Measurements from ENCODE around the gene ESX1. TPM values are rescaled to one million over a fixed set of nuclear protein-coding genes. Genes with fewer than 3 reads are reported as not detected.

Gene ESX1
- total and polyA plus RNA-seq, 11 donors = not detected

DNA sequence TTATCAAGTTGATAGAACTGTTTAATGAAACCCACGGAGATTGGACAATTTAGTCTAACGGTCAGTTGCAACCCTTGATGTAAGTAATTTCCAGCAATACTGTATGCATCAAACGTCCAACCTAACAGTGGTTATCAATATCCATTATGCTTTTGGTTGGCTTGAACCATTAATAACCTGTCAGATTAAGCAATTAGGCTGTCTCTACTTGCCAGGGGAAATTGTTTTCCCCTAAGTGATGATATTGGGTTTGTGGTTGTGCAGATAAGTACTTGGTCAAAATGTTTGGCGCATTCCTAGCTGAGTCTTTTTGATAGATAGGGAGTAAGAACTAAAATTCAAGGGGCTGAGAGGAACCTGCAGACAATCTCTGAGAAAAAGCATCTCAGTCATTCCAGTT lies 30.5 kb upstream of the ESX1 start:
- no peaks in the 10 kb centered on the region for H3K9me3 ChIP-seq
- WGBS, 4 donors = 70 to 81% (median 74%) methylated on average over 4 of the region's 4 CpGs

DNA sequence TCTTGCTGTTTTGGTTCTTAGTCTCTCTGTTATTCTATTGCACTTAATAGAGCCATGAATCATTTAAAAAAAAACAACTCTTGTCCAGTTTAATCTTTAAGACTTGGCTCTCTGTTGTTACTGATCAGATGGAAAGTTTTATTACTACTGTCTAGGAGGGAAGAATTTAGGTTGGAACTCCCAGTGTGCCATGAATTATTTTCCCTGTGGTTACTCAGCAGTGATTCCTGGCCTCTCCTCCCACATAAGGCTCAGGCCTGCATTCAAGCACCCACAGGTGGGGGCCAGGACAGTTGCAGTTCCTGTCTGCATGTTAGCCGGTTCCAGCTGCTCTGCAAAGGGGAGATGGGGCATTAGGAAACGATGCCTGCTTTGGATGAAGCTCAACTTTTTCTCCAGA lies 29.8 kb upstream of the ESX1 start:
- TF ChIP-seq POLR2A (IDR thresholded peaks at IDR 0.05) = no peak
- TF ChIP-seq, protein P1, sequence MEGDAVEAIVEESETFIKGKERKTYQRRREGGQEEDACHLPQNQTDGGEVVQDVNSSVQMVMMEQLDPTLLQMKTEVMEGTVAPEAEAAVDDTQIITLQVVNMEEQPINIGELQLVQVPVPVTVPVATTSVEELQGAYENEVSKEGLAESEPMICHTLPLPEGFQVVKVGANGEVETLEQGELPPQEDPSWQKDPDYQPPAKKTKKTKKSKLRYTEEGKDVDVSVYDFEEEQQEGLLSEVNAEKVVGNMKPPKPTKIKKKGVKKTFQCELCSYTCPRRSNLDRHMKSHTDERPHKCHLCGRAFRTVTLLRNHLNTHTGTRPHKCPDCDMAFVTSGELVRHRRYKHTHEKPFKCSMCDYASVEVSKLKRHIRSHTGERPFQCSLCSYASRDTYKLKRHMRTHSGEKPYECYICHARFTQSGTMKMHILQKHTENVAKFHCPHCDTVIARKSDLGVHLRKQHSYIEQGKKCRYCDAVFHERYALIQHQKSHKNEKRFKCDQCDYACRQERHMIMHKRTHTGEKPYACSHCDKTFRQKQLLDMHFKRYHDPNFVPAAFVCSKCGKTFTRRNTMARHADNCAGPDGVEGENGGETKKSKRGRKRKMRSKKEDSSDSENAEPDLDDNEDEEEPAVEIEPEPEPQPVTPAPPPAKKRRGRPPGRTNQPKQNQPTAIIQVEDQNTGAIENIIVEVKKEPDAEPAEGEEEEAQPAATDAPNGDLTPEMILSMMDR (IDR thresholded peaks at IDR 0.05) = no peak
- 37 to 62% (median 52%) methylated on average over 2 of the region's 2 CpGs for WGBS, 4 donors
- intact Hi-C loops (cut with DNase I) = no loop called here
- no peak overlapping the region for H3K27ac ChIP-seq
- H3K4me3 ChIP-seq = no peak overlapping the region
- H3K9me3 ChIP-seq = no peaks in the 10 kb centered on the region
- no peak for DNase-seq
- no peak for ATAC-seq
- peaks cover 0 to 15% (median 0%) of the 10 kb centered on the region in 9 donors for H3K27me3 ChIP-seq
- peaks cover 0 to 10% (median 0%) of the 10 kb centered on the region in 12 donors for H3K4me1 ChIP-seq
- no peaks in the 10 kb centered on the region for H3K36me3 ChIP-seq

More for the DNA sequence above, 30.5 kb upstream of the ESX1 start:
- H3K27me3 ChIP-seq = peaks cover 0 to 19% (median 0%) of the 10 kb centered on the region in 9 donors
- no peak overlapping the region for H3K4me3 ChIP-seq
- intact Hi-C loops (cut with DNase I) = no loop called here
- H3K36me3 ChIP-seq = no peaks in the 10 kb centered on the region
- TF ChIP-seq, protein P1 (IDR thresholded peaks at IDR 0.05) = no peak
- no peak for TF ChIP-seq POLR2A (IDR thresholded peaks at IDR 0.05)
- ATAC-seq (no peak), DNase-seq (no peak)
- H3K4me1 ChIP-seq = peaks cover 0 to 10% (median 0%) of the 10 kb centered on the region in 12 donors
- H3K27ac ChIP-seq = no peak overlapping the region

DNA sequence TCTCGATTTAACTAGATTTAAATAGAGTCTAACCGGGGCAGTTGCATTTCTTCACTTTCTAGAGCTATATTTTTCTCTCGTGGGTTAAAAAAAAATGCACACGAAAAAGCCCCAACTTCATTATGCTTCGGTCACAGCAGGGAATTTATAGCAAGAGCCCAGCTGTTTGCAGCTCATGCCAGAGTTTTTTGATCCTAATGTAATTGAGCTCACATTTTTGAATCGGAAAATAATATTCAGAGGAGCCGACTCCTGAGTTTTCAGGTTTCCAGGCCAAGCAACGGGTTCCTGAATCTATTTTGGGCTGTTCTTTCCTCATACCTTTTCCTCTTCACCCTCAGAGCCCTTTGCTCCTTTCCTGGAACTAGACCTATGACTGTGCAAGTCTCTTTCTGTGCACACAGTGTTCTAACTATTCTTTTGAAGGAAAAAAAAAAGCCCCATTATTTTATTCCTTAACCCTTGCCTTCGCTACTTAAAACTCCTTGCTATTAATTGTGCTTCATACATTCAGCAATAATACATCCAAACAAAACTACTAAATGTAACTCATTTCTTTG lies 27.5 kb upstream of the ESX1 start:
- DNase-seq (no peak), ATAC-seq (peak in 3 of 4 donors; percentile 28 to 60 (median 36))
- TF ChIP-seq POLR2A (IDR thresholded peaks at IDR 0.05) = no peak
- TF ChIP-seq, protein P1 (IDR thresholded peaks at IDR 0.05) = no peak
- WGBS, 4 donors = 31 to 52% (median 48%) methylated on average over 9 of the region's 9 CpGs
- H3K9me3 ChIP-seq = no peaks in the 10 kb centered on the region
- peaks cover 0 to 5% (median 0%) of the 10 kb centered on the region in 9 donors for H3K27me3 ChIP-seq
- H3K4me3 ChIP-seq = no peak overlapping the region
- H3K36me3 ChIP-seq = no peaks in the 10 kb centered on the region
- H3K27ac ChIP-seq = peak overlapping the region in 4 of 12 donors; percentile 9 to 56 (median 46)
- intact Hi-C loops (cut with DNase I) = no loop called here
- peaks cover 0 to 10% (median 0%) of the 10 kb centered on the region in 12 donors for H3K4me1 ChIP-seq

DNA sequence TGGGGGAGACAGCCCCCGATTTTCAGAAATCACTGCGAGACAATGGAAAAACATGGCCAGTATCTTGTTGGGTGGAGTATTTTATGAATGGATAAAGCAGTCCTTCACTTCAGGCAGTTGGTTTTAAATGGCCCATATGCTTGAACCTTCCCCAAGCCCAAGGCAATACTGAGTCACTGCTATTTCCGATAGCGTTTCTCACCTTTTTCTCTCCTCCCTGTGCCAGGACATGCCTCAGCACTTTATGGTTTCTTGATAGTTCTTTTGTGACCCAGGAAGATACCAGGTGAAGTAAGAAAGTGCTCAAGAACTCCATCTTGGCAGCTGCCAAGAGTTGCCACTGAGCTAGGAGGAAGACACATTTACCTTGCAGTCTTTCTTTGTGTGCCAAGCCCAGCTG lies 26.8 kb upstream of the ESX1 start:
- intact Hi-C loops (cut with DNase I) = no loop called here
- WGBS, 4 donors = 77 to 93% (median 88%) methylated on average over 4 of the region's 4 CpGs
- Histone ChIP-seq H3K4me3 (no peak overlapping the region), H3K9me3 (no peaks in the 10 kb centered on the region), H3K36me3 (no peaks in the 10 kb centered on the region), H3K27ac (peak overlapping the region in 5 of 12 donors; percentile 9 to 56 (median 45)), H3K4me1 (peaks cover 0 to 10% (median 0%) of the 10 kb centered on the region in 12 donors), H3K27me3 (peaks cover 0 to 5% (median 0%) of the 10 kb centered on the region in 9 donors)
- DNase-seq (no peak), ATAC-seq (no peak)
- TF ChIP-seq, protein P1 (IDR thresholded peaks at IDR 0.05) = no peak
- TF ChIP-seq POLR2A (IDR thresholded peaks at IDR 0.05) = no peak

Measured in heart left ventricle (tissue), 16 donors.